Right forelimb (tissue), 1 donor: ENCODE measurements around the gene SLC38A10.

Experiments used
- DNase-seq: peaks from one replicate; pipeline ENCODE4 v3.0.0-alpha.2; 2018

SLC38A10 gene

GRCh38 chr17:81222906-81223761, 72.0 kb downstream of the SLC38A10 start, which contains the start of gene CEP131:
Gene CEP131, minus strand, starts transcription at chr17:81222965. Its CDS starts 2,909 bp downstream, at chr17:81220056.
- DNase-seq: peak; percentile 99

- no peak for DNase-seq
Observed at GRCh38 chr17:81222620-81222905, 72.5 kb downstream of the SLC38A10 start.

DNA sequence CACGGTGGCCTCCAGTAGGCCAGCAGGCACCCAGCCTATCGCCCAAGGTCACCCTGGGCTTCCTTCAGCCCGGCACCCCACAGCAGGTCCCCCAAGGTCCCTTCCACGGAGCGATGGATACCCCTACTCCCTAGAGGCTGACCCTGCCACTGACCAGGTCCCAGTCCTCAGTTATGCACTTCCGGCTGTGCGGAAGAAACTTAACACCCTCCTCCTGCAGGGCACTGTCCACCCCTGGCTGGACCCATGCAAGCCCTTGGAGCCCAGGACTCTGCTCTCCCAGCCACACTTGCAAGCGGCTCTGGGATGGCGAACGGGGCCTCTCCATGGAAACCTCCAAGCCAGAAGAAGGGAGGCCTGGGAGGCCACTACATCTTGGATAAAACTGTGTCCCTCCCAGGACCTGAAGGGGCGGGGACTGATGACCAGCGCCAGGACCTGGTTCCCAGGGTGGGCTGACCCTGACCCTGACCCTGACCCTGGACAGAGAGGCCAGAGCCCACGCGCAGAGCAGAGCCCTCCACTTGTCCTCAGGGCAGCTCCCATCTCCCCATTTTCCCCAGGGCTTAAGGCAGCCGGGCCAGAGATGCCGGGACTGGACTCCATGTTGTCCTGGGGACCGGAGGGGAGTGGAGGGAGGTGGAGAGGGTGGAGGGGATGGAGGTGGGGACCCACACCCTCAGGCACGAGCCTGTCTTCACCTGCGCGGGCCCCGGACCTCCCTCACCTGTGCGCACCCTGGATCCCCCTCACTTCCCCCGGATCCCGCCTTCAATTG, 73.1 kb downstream of the SLC38A10 start:
- DNase-seq: no peak

GRCh38 chr17:81221371-81221841, 73.7 kb downstream of the SLC38A10 start:
- no peak for DNase-seq

DNA sequence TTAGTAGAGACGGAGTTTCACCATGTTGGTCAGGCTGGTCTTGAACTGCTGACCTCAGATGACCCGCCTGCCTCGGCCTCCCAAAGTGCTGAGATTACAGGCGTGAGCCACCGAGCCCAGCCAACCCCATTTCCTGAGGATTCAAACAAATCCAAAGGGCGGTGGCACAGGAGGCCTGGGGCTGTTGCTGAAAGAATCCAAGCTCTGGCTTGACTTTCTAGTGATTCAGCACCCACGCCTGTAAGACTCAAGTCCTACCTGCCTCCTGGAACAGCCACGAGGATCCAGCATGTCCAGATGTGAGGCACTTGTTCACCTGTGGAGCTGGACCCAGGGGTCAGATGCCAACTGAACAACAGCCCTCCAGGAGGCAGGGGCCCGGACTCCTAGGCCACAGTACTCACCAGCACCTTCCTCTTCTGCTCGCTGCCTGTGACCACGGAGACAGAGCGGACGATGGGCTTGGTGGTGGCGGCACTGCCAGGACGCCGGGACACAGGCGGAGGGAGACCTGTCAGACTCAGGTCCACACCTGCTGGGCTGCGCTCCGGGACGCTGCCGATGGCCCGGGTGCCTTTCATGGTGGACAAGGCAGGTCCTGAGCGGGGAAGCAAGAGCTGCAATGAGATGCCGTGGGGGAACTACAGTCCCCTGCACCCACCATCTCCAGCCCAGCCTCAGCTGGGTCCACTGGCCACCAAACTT, 75.5 kb downstream of the SLC38A10 start:
- no peak for DNase-seq

DNA sequence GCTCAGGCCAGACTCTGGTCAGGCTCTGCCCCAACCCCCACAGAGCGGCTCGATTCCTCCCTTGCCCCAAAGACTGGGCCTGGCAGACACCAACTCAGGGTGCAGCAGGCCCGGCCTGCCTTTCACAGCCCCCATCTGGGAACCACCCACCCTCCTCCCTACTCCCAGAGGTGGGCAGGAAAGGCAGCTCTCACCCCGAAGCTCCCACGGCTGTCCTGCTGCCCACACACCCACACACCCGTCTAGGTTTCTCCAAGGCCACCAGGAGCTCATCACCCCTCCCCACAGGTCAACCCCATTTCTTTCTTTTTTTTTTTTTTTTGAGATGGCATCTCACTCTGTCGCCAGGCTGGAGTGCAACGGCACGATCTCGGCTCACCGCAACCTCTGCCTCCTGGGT, 76.1 kb downstream of the SLC38A10 start:
- DNase-seq: no peak

GRCh38 chr17:81218459-81218858, 76.6 kb downstream of the SLC38A10 start:
- no peak for DNase-seq

DNA sequence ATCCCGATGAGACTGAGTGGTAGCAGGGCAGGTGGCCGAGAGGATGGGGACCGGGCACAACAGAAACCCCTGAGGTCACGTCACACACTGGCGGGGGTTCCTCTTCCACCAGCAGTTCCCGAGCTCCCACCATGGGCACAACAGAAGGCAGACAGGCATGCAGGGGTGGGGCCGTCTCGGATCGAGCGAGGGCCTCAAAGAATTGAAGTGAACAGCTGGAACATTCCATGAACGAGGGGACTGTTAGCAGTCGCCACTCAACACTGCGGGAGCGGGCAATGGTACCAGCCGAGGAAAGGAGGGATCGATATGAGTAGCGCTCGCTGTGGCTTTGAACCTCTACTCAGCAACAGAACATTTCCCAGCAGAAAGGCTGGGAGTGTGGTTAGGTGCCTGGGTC, 77.6 kb downstream of the SLC38A10 start:
- DNase-seq: no peak

DNA sequence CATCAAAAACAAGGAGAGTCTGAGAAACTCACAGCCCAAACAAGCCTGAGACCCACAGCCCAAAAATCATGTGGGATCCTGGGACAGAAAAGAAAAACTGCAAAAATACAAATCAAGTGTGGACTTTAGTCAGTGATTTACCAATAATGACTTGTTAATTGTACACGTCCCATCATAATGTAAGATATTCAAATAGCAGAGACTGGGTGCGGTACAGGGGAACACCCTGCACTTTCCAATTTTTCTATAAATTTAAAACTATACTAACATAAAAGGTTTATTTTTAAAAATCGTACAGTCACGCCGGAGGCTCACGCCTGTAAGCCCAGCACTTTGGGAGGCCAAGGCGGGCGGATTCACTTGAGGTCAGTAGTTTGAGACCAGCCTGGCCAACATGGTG, 81.1 kb downstream of the SLC38A10 start:
- DNase-seq: no peak

DNA sequence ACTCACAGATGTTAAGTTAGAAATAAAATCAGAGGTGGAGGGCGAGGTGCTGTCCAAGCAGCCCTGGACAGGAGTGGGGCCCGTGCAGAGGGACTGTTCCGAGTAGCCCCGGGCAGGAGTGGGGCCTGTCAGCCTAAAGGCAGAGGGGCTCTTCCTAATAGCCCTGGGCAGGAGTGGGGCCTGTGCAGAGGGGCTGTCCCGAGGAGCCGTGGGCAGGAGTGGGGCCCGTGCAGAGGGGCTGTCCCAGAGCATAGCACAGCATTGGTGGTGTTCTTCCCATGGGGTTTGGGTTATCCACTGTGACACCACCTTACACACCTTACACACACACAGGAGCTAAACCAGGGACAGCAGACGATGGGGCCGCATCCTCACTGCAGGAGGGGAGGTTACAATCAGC, 82.7 kb downstream of the SLC38A10 start:
- no peak for DNase-seq

GRCh38 chr17:81210868-81211267, 84.2 kb downstream of the SLC38A10 start:
- no peak for DNase-seq

- DNase-seq: no peak
Observed at GRCh38 chr17:81210466-81210865, 84.6 kb downstream of the SLC38A10 start.

DNA sequence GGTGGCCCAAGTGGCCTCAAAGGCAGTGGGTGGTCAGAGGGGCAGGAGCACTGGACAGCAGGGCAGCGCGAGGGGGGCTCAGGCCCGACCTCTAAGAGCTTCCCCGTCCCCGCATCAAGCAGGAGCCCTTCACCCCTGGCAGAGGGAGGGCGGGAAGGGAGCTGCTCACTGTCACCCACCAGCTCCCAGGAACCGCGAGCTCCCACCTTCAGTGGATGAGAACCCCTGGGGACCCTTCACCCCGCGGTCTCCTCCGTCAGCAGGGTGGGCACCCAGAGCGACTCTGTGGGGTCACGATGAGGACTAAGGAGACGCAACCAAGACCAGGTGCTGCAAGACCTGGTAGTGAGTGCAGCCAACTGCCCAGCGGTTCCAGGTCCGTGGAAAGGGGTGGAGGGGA, 86.0 kb downstream of the SLC38A10 start:
- no peak for DNase-seq

DNA sequence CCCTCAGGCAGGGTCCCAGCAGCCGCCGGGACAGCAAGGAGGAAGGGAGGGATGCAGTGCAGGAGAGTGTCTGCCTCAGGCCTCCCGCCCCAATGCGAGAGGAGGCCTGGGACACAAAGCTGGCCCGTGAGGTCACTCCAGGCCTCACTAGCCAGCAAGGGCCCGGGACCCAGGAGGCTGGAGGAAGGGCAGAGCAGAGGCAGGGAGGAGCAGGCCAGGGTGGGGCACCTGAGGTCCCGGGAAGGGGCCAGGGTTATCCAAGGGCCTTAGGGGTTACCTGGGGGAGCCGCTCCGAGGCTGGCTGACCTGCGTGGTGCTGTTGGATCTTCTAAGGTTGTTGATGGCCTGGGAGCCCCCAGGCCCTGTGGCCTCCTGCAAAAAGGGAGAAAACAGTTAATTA, 86.5 kb downstream of the SLC38A10 start:
- DNase-seq: no peak

- no peak for DNase-seq
Observed at GRCh38 chr17:81207610-81208581, 87.2 kb downstream of the SLC38A10 start.

- DNase-seq: no peak
Observed at GRCh38 chr17:81206657-81207056, 88.5 kb downstream of the SLC38A10 start.

- no peak for DNase-seq
Observed at GRCh38 chr17:81206166-81206565, 88.9 kb downstream of the SLC38A10 start.

DNA sequence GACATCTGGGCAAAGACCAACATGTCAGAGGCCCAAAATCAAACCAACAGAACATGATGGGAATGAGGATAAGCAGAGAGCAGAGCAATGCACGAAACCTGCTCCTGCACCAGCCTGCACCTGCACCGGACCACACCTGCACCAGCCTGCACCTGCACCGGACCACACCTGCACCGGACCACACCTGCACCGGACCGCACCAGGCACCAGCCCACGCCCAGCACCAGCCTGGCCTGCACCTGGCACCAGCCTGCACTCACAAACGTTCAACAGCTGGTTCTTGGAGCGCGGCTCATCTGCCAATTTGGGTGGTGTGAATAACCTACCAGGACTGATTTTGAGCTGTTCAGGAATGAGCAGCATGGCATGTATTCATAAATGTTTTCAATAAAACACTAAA, 90.5 kb downstream of the SLC38A10 start:
- DNase-seq: no peak

DNA sequence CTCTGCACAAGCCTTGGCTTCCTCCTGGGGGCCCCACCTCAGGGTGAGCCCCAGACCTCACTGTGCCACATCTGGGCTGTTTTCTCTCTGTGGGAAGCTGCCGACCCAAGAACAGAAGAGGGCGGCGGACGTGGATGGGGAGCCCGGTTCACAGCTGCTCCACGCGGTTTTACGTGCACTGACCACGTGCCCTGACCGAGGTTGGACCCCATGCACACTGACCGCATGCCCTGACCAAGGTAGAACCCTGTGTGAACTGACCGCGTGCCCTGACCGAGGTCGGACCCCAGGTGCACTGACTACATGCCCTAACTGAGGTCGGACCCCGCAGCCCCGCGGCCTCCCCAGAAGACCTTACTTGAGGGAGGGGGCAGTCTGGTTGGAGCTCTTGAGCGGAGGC, 92.0 kb downstream of the SLC38A10 start:
- no peak for DNase-seq

DNA sequence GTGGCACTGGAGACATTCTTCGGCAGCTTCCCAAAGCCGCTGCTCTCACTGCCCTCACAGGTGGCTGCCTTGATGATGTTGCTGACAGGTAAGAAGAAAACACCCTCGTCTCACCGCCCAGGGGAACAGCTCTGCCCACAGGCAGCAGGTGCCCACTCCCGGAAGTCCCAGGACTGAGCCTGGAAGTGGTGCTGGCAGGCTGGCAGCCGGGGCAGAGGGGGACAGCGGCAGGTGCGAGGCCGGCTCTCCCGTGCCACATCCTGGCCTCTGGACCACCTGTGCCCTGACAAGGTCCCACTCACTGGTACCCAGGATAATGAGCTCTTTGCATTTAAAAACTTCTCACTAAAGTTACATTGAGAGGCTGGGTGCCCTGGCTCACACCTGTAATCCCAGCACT, 92.8 kb downstream of the SLC38A10 start:
- no peak for DNase-seq

DNA sequence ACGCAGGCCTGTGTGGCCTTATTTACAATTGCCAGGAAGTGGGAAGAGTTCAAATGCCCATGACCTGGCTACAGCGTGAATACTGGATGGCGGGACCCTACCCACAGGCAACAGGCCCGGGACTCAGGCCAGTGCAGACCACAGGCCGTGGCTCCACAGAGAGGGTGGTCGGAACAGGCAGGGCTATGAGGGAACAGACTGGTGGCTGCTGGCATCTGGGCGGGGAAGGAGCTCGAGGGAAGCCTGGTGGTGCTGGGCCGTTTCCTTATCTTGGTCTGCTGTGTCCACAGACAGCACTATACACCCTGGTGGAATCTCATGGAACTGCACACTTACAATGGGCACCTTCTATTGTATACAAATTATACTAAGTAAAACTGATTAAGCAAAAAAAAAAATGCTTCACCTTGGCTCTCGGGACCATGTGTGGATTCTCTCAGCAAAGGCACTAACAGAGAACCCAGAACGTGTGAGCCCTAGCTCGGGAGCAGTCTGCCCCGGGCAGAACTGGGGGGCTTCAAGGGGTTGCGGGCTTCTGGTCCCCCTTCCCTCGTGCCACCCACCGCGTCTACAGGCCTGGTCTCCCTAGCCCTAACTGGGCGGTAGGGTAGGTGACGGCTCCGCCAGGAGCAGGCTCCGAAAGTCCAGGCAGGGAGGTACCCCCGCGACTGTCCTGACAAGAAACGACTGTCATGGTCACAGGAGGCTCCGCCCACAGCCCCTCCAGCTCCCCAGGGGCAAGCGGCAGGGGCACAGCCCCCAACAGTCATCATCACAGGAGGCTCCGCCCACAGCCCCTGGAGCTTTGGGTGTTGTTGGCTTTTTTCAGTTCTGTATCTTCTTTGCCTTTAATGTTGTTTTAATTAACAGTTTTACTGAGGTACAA, 94.2 kb downstream of the SLC38A10 start:
- no peak for DNase-seq
